Common myeloid progenitor, CD34-positive (primary cell): ENCODE results near the gene STK4.

Experiments
- CTCF ChIA-PET: fragments of 350-600 bp; sonication (Branson Sonifier 250); formaldehyde crosslinking; loops from one replicate; lab custom pipeline; 2021; ENCODE audit warnings: antibody characterized with exemption; lab: Charles Lee
- POLR2A ChIA-PET: fragments of 350-600 bp; sonication (Branson Sonifier 250); formaldehyde crosslinking; loops from one replicate; lab custom pipeline; 2021; ENCODE audit warnings: antibody characterized with exemption; lab: Charles Lee
- DNase-seq, 3 donors: peaks; one replicate each; pipeline versions ENCODE4 v3.0.0 to v3.0.0-alpha.2; 2013
- H3K27ac ChIP-seq, 2 experiments: 1 replicate in 1 of 2; 2 replicates in 1 of 2; pipeline ENCODE4 v1.7.0; 2013; ENCODE audit warnings: inconsistent platforms in 2 of 2, low read length in 2 of 2, mild to moderate bottlenecking in 2 of 2, low read depth in 1 of 2, moderate library complexity in 1 of 2; ENCODE audit not compliant: severe bottlenecking in 2 of 2, insufficient read depth in 1 of 2, poor library complexity in 1 of 2
- H3K27me3 ChIP-seq, 5 experiments: replicated peaks in 2 of 5; 1 replicate in 3 of 5; 2 replicates in 2 of 5; pipeline versions ENCODE4 v1.6.1 to v1.7.0; 2013; ENCODE audit warnings: low read length in 4 of 5, mild to moderate bottlenecking in 2 of 5, moderate library complexity in 2 of 5, inconsistent platforms in 1 of 5; ENCODE audit not compliant: insufficient read depth in 5 of 5, control insufficient read depth in 4 of 5
- H3K36me3 ChIP-seq, 4 experiments: 1 replicate in 2 of 4; 2 replicates in 2 of 4; pipeline versions ENCODE4 v1.6.1 to v1.7.0; 2013; ENCODE audit warnings: low read length in 3 of 4, control low read depth in 1 of 4, mild to moderate bottlenecking in 1 of 4; ENCODE audit not compliant: control insufficient read depth in 4 of 4, insufficient read depth in 4 of 4
- H3K4me1 ChIP-seq, 4 experiments: 1 replicate in 3 of 4; 2 replicates in 1 of 4; pipeline versions ENCODE4 v1.6.1 to v1.7.1; 2013; ENCODE audit warnings: low read length in 3 of 4, mild to moderate bottlenecking in 3 of 4, control low read depth in 1 of 4, inconsistent platforms in 1 of 4, moderate library complexity in 1 of 4; ENCODE audit not compliant: control insufficient read depth in 4 of 4, insufficient read depth in 4 of 4; ENCODE audit errors: control extremely low read depth in 1 of 4
- H3K4me3 ChIP-seq, 7 experiments: 1 replicate in 4 of 7; 2 replicates in 3 of 7; pipeline versions ENCODE4 v1.5.1 to v1.7.0; 2013; ENCODE audit warnings: mild to moderate bottlenecking in 7 of 7, low read length in 6 of 7, moderate library complexity in 6 of 7, inconsistent platforms in 2 of 7, low read depth in 2 of 7, control low read depth in 1 of 7; ENCODE audit not compliant: insufficient read depth in 4 of 7, control insufficient read depth in 1 of 7; ENCODE audit errors: extremely low read depth in 1 of 7
- H3K9me3 ChIP-seq, 5 experiments: 1 replicate in 4 of 5; 2 replicates in 1 of 5; pipeline versions ENCODE4 v1.6.1 to v1.7.1; 2013; ENCODE audit warnings: low read length in 4 of 5, mild to moderate bottlenecking in 2 of 5, inconsistent platforms in 1 of 5, low read depth in 1 of 5, moderate library complexity in 1 of 5; ENCODE audit not compliant: control insufficient read depth in 4 of 5, insufficient read depth in 2 of 5; ENCODE audit errors: control extremely low read depth in 1 of 5
- WGBS: methylation state at CpG from one replicate; pipeline ENCODE4 v1.1.5; 2013; ENCODE audit not compliant: insufficient coverage; 5-methylcytosine and 5-hydroxymethylcytosine counted together

Gene STK4

DNA sequence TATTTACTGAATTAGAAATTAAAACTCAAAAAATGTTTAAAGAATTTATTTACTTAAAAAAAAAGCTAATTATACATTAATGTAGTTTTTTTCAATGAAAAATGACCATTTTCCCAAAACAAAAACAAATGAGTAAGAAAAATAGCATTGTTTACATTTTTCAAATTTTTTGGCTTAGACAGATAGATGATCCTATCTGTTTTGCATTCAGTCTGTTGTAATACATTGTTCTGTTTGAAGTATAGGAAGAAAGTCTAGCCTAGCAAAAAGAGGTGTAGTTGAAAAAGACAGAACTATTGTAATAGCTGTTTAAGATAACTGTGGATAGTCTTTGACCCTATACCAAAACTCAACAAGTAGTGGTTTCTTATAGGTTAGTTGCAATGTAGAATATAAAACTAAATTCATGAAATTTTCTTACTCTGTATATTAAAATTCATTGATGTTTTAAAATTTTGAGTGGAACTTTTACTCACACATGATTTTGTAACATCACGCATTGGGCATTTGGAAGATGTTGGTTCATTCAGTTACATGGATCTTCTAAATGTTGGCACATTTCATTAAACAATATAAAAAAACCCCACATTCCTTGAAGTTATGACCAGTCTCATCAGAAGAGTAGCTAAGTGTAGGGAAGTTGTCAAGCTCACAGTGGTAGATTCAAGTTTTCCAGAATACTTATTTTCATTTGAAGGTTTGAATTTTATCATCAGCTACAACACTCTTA is 72.6 kb downstream of the STK4 start:
- no CpG with 5 or more reads among the region's 1 CpG for WGBS
- ChIA-PET CTCF (interaction anchor here (0.9 to 2.8 kb wide), 8 partner anchors 8 to 57 kb away, joined by 3 to 13 read pairs (median 3); no protein-coding TSS in a partner anchor), POLR2A (no interaction called here)
- Histone ChIP-seq H3K4me3 (no peak overlapping the region), H3K27ac (no peak overlapping the region), H3K9me3 (no peaks in the 10 kb centered on the region), H3K4me1 (peaks cover 0 to 15% (median 7%) of the 10 kb centered on the region in 4 experiments), H3K36me3 (peaks cover 5 to 32% (median 13%) of the 10 kb centered on the region in 4 experiments), H3K27me3 (no peaks in the 10 kb centered on the region)
- no peak for DNase-seq

DNA sequence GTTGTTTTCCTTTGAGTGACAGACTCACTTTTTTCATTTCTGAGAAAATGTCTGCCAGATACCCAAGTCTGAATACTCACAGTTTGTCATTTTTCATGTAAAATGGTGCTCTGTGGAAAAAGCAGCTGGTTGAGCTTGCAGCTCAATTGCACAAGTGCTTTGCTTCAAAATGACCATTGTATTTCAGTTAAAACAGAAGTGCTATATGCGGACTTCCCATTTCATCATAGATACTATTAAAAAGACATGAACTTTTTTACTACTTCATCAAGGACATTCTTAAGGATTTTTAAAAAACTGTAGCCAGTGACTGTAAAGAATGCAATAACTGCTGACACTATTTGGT is 73.1 kb downstream of the STK4 start:
- ChIA-PET CTCF (interaction anchor here (0.9 to 2.8 kb wide), 8 partner anchors 9 to 57 kb away, joined by 3 to 13 read pairs (median 3); no protein-coding TSS in a partner anchor), POLR2A (no interaction called here)
- H3K4me1 ChIP-seq, result peaks cover 0 to 15% (median 7%) of the 10 kb centered on the region in 4 experiments
- 100% methylated on average over 1 of the region's 1 CpG for WGBS
- H3K27ac ChIP-seq, result no peak overlapping the region
- H3K36me3 ChIP-seq, result peaks cover 5 to 32% (median 12%) of the 10 kb centered on the region in 4 experiments
- DNase-seq, result peak in 2 of 3 donors; percentile 19 to 42
- H3K27me3 ChIP-seq, result no peaks in the 10 kb centered on the region
- no peaks in the 10 kb centered on the region for H3K9me3 ChIP-seq
- no peak overlapping the region for H3K4me3 ChIP-seq

DNA sequence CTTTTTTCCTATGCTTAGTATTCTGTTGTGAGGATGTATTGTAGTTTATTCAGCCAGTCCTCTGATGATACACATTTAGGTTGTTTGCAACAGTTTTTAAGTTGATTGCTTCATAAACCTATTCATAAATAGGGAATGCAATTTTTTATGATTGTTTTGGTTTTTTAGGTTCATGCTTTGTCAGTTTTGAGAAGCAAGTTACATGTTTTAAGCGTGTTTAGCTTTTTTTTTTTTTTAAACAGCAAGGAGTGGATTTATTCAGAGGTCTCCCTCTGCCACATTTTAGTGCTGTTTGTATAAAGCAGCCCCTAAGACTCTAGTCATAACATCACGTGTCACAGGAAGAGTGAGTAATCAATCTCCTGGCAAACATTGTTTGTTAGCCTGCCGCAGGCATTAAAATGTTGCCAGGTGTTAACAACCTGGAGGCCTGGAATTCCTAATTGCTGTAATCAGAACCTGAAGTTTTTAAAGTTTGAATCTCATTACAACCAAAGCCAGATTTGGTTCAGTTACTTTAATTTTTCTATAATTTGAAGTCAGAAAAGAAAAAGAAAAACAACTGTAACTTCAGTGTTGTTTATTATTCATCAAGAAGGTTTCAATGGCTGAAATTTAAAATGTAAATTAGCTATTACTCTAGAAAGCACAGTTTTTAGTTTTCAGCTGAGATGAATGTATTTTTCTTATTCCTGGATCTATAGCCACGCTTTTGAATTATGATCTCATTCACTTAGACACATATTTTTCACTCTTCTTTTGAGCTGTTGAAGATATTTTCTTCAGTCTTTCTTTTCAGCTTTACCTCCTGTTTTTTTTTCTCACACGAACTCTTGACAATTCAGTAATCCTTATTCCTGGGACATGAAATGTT is 75.4 kb downstream of the STK4 start:
- H3K4me1 ChIP-seq, result peaks cover 0 to 15% (median 7%) of the 10 kb centered on the region in 4 experiments
- 30% methylated on average over 3 of the region's 5 CpGs for WGBS
- peaks cover 5 to 33% (median 10%) of the 10 kb centered on the region in 4 experiments for H3K36me3 ChIP-seq
- DNase-seq, result peak; percentile 33 to 81 (median 65)
- CTCF ChIA-PET, result interaction anchor here (0.6 to 4.1 kb wide), 8 partner anchors 9 to 1089 kb away, joined by 3 to 45 read pairs (median 6); no protein-coding TSS in a partner anchor
- POLR2A ChIA-PET, result no interaction called here
- no peaks in the 10 kb centered on the region for H3K27me3 ChIP-seq
- no peaks in the 10 kb centered on the region for H3K9me3 ChIP-seq
- no peak overlapping the region for H3K4me3 ChIP-seq
- peak overlapping the region in 1 of 2 experiments; percentile 59 for H3K27ac ChIP-seq

DNA sequence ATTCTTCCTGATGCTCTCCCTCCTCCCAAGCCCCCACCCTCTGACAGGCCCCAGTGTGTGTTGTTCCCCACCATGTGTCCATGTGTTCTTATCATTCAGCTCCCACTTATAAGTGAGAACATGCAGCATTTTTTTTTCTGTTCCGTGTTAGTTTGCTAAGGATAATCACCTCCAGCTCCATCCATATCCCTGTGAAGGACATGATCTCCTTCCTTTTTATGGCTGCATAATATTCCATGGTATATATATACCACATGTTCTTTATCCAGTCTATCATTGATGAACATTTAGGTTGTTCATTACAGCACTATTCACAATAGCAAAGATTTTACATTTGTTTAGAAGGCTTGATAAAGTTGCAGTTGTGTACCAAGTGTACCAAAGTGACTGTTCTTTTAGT is 76.7 kb downstream of the STK4 start:
- CTCF ChIA-PET, result interaction anchor here (0.9 to 15.9 kb wide), 14 partner anchors 11 to 329 kb away, joined by 3 to 199 read pairs (median 7); partner anchors contain the start of gene WFDC5
- POLR2A ChIA-PET, result no interaction called here
- WGBS, result 100% methylated on average over 1 of the region's 1 CpG
- H3K36me3 ChIP-seq, result peaks cover 3 to 29% (median 13%) of the 10 kb centered on the region in 4 experiments
- no peak overlapping the region for H3K27ac ChIP-seq
- H3K4me1 ChIP-seq, result peaks cover 0 to 15% (median 7%) of the 10 kb centered on the region in 4 experiments
- no peaks in the 10 kb centered on the region for H3K27me3 ChIP-seq
- H3K9me3 ChIP-seq, result no peaks in the 10 kb centered on the region
- no peak overlapping the region for H3K4me3 ChIP-seq
- no peak for DNase-seq

DNA sequence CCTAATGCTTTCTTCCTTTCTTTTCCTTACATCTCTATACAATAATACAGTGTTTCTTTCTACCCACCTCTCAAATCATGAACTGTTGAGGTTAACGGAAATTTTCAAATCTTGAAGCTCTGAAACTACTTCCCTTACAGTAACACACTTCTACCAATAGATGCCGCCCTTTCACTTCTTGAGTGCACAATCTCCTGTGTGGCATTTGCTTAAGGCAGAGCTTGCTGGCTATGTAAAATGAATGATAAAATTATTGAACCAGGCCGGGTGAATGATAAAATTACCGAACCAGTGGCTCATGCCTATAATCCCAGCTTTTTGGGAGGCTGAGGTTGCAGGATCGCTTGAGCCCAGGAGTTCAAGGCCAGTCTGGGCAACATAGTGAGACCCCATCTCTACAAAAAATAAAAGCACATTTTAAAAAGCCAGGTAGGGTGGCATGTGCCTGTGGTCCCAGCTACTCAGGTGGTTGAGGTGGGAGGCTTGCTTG is 77.8 kb downstream of the STK4 start:
- H3K4me3 ChIP-seq, result no peak overlapping the region
- peaks cover 3 to 33% (median 15%) of the 10 kb centered on the region in 4 experiments for H3K36me3 ChIP-seq
- peaks cover 0 to 15% (median 7%) of the 10 kb centered on the region in 4 experiments for H3K4me1 ChIP-seq
- ChIA-PET CTCF (interaction anchor here (0.5 to 15.9 kb wide), 19 partner anchors 9 to 328 kb away, joined by 3 to 199 read pairs (median 5); partner anchors contain the start of gene WFDC5), POLR2A (interaction anchor here (0.6 kb wide), 1 partner anchor 242 kb away, joined by 3 read pairs; no protein-coding TSS in a partner anchor)
- H3K9me3 ChIP-seq, result no peaks in the 10 kb centered on the region
- H3K27ac ChIP-seq, result no peak overlapping the region
- WGBS, result 84% methylated on average over 2 of the region's 5 CpGs
- DNase-seq, result peak; percentile 74 to 86 (median 85)
- H3K27me3 ChIP-seq, result no peaks in the 10 kb centered on the region

DNA sequence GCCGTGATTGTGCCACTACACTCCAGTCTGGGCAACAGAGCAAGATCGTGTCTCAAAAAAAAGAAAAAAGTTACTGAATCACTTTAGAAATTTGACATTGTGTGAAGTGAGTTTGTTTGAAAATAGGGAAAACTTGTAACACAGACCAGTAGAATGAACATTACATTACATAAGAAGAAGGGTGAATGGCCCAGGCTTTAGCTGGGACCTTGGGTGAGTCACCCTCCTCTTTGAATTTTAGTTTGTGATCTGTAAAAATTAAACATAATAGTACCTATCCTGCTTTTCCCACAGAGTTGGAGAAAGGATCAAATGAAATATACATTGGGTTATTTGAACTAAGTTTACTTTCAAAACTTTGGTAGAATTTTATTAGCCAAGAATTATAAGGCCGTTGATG is 78.3 kb downstream of the STK4 start:
- Histone ChIP-seq H3K27me3 (no peaks in the 10 kb centered on the region), H3K4me1 (peaks cover 1 to 20% (median 10%) of the 10 kb centered on the region in 4 experiments), H3K27ac (no peak overlapping the region), H3K9me3 (no peaks in the 10 kb centered on the region), H3K36me3 (peaks cover 3 to 34% (median 15%) of the 10 kb centered on the region in 4 experiments), H3K4me3 (no peak overlapping the region)
- DNase-seq, result no peak
- WGBS, result 88% methylated on average over 1 of the region's 3 CpGs
- CTCF ChIA-PET, result interaction anchor here (0.5 to 15.9 kb wide), 16 partner anchors 9 to 274 kb away, joined by 3 to 199 read pairs (median 7); partner anchors contain the start of gene WFDC5
- POLR2A ChIA-PET, result interaction anchor here (0.6 kb wide), 1 partner anchor 241 kb away, joined by 3 read pairs; no protein-coding TSS in a partner anchor
